K562 (cell line): ENCODE measurements around the gene CHCHD1. TPM values are rescaled to one million over a fixed set of nuclear protein-coding genes. Genes with fewer than 3 reads are reported as not detected.
A peak's percentile ranks its signal among the peaks of the same experiment; 100 is the strongest.

Source experiments
- ATAC-seq: fragments of 200-7000 bp; cut with Tn5 transposase; 3 replicates; pipeline ENCODE4 v1.9.1; 2020; ENCODE audit warnings: moderate library complexity
- BruUV-seq: library from RNA; stranded (reverse); fragments of 400-500 nt; replicated peaks from 2 replicates; lab custom pipeline; 2021; lab: Mats Ljungman, UMichigan
- CTCF ChIA-PET: fragments of 300-600 bp; formaldehyde crosslinking; extraction: SDS; loops from one replicate; lab custom pipeline; 2021; ENCODE audit warnings: low intra/inter-chr PET ratio; lab: Yijun Ruan, JAX
- POLR2A ChIA-PET: fragments of 300-600, 350-650 bp; sonication (Branson Sonifier 250); formaldehyde crosslinking; extraction: SDS; loops from one replicate; lab custom pipeline; 2021; ENCODE audit warnings: antibody characterized with exemption, inconsistent platforms; lab: Yijun Ruan, JAX
- DNase-seq, 4 experiments: peaks; one replicate each; pipeline versions ENCODE4 v3.0.0 to v3.0.0-alpha.2; 2011 to 2018; ENCODE audit warnings: low spot score in 3 of 4, mixed read lengths in 3 of 4; ENCODE audit errors: extremely low read depth in 1 of 4
- FAIRE-seq: peaks from 2 replicates; lab custom pipeline; 2011; peaks lifted over from hg19 to GRCh38; lab: Jason Lieb, UNC
- H2AFZ ChIP-seq: 2 replicates; pipeline ENCODE4 v1.6.0; 2011; ENCODE audit warnings: low read depth, low read length, control low read depth, inconsistent platforms
- H3K27ac ChIP-seq: fragments of 200-600 bp; 3 replicates; pipeline ENCODE4 v1.8.0; 2011; ENCODE audit warnings: low read depth, mild to moderate bottlenecking, control low read depth, inconsistent platforms, low read length, moderate library complexity, mixed read lengths; ENCODE audit errors: extremely low read depth
- H3K27me3 ChIP-seq, 2 experiments: fragments of 300-600 bp in 1 of 2; 2 replicates in 1 of 2; 3 replicates in 1 of 2; pipeline versions ENCODE4 v1.6.0 to v1.8.0; 2011; ENCODE audit warnings: inconsistent platforms in 2 of 2, low read length in 2 of 2, mild to moderate bottlenecking in 1 of 2, mixed read lengths in 1 of 2, moderate library complexity in 1 of 2; ENCODE audit not compliant: control insufficient read depth in 2 of 2, insufficient read depth in 2 of 2
- H3K36me3 ChIP-seq: fragments of 300-600 bp; 3 replicates; pipeline ENCODE4 v1.8.0; 2011; ENCODE audit warnings: mild to moderate bottlenecking, low read length, inconsistent platforms; ENCODE audit not compliant: control insufficient read depth, insufficient read depth
- H3K4me1 ChIP-seq, 2 experiments: fragments of 200-600 bp in 1 of 2; replicated peaks in 1 of 2; 2 replicates in 1 of 2; 3 replicates in 1 of 2; pipeline versions ENCODE4 v1.5.1 to v1.8.0; 2011; ENCODE audit warnings: inconsistent platforms in 2 of 2, low read length in 2 of 2, mild to moderate bottlenecking in 1 of 2, mixed read lengths in 1 of 2, moderate library complexity in 1 of 2; ENCODE audit not compliant: control insufficient read depth in 2 of 2, insufficient read depth in 2 of 2
- H3K4me2 ChIP-seq: 2 replicates; pipeline ENCODE4 v1.6.1; 2011; ENCODE audit warnings: low read length, control low read depth, inconsistent platforms, mixed read lengths; ENCODE audit not compliant: insufficient read depth
- H3K4me3 ChIP-seq: fragments of 200-600 bp; sonication (generic), shearing (Covaris generic); 2 replicates; pipeline ENCODE4 v1.5.1; 2016; ENCODE audit warnings: control low read depth, inconsistent platforms
- H3K79me2 ChIP-seq: fragments of 200-600 bp; 3 replicates; pipeline ENCODE4 v1.8.0; 2011; ENCODE audit warnings: low read length, inconsistent platforms; ENCODE audit not compliant: control insufficient read depth, insufficient read depth
- H3K9ac ChIP-seq, 2 experiments: 2 replicates each; pipeline versions ENCODE4 v1.6.0 to v1.6.1; 2011; ENCODE audit warnings: low read depth in 2 of 2, low read length in 2 of 2, control low read depth in 1 of 2, inconsistent platforms in 1 of 2, mild to moderate bottlenecking in 1 of 2, mixed read lengths in 1 of 2; ENCODE audit not compliant: insufficient read depth in 1 of 2
- H3K9me1 ChIP-seq: one replicate; pipeline ENCODE4 v1.6.0; 2011; ENCODE audit warnings: inconsistent platforms, mild to moderate bottlenecking, low read length, moderate library complexity; ENCODE audit not compliant: control insufficient read depth, insufficient read depth
- H3K9me3 ChIP-seq: replicated peaks from 2 replicates; pipeline ENCODE4 v1.5.1; 2011; ENCODE audit warnings: low read depth, low read length, inconsistent platforms; ENCODE audit not compliant: control insufficient read depth, insufficient read depth
- H4K20me1 ChIP-seq: replicated peaks from 2 replicates; pipeline ENCODE4 v1.6.1; 2011; ENCODE audit warnings: low read length, inconsistent platforms, mixed read lengths; ENCODE audit not compliant: control insufficient read depth, insufficient read depth
- DIDO1 ChIP-seq: fragments of 450-650 bp; IDR thresholded peaks from 2 replicates; pipeline ENCODE4 v1.6.1; 2016; ENCODE audit warnings: low read depth, missing biosample characterization, missing genetic modification characterization
- HIVEP1 ChIP-seq: fragments of 250-450 bp; sonication (Bioruptor Pico); IDR thresholded peaks from 2 replicates; pipeline ENCODE4 v1.4.0; 2020; ENCODE audit warnings: mild to moderate bottlenecking
- JUN ChIP-seq, 2 experiments: sonication (generic) in 1 of 2; formaldehyde crosslinking in 1 of 2; IDR thresholded peaks; 2 replicates each; pipeline versions ENCODE4 v1.6.1 to v1.8.0; 2012 to 2022; ENCODE audit warnings: borderline replicate concordance in 2 of 2, mild to moderate bottlenecking in 2 of 2, improper control_type of control experiment in 1 of 2, low read depth in 1 of 2, low read length in 1 of 2, missing genetic modification reagents in 1 of 2
- POLR2G ChIP-seq: fragments of 200-400 bp; formaldehyde crosslinking; IDR thresholded peaks from 2 replicates; pipeline ENCODE4 v1.6.1; 2017; ENCODE audit warnings: low read depth, mild to moderate bottlenecking, antibody characterized with exemption, low read length, moderate library complexity
- WGBS: fragments of 100-300 bp; shearing (Covaris generic); methylation state at CpG from one replicate; pipeline ENCODE4 v1.1.6; 2016; ENCODE audit warnings: low coverage, mixed read lengths; ENCODE audit not compliant: insufficient coverage; ENCODE audit errors: missing lambda C conversion rate; 5-methylcytosine and 5-hydroxymethylcytosine counted together
- in situ Hi-C: fragments of 300-500 bp; cut with MboI; formaldehyde crosslinking; loops from 4 replicates; pipeline ENCODE4 v1.15.0; 2018; ENCODE audit warnings: inconsistent platforms, mixed read lengths
- intact Hi-C: fragments of 100-400 bp; cut with micrococcal nuclease; formaldehyde crosslinking; loops from 2 replicates; pipeline ENCODE4 v1.14.2; 2022
- polyA plus RNA-seq, 8 experiments: library from polyadenylated mRNA; depleted of rRNA in 4 of 8; stranded (reverse) in 5 of 8; unstranded in 3 of 8; fragments of >200 nt; fragmentation: Nextera tagmentation in 2 of 8; fragmentation: Illumina TruSeq in 1 of 8; extraction: Ambion mirVana in 2 of 8; extraction: Trizol in 1 of 8; gene quantifications; 2 replicates each; pipeline versions ENCODE4 v1.2.1 to v1.2.3, GENCODE V29; 2011 to 2014; ENCODE audit warnings: inconsistent platforms in 1 of 8, missing spikeins in 1 of 8
- total RNA-seq, 7 experiments: library from RNA; depleted of rRNA in 6 of 7; stranded (reverse); fragments of >200 nt in 6 of 7; fragmentation: Illumina TruSeq in 2 of 7; extraction: Trizol in 2 of 7; gene quantifications; 2 replicates each; pipeline versions ENCODE4 v1.2.1 to v1.2.3, GENCODE V29; 2011 to 2021; ENCODE audit warnings: low replicate concordance in 1 of 7
- TF ChIP-seq, protein P1 (sequence below): IDR thresholded peaks from 3 replicates; pipeline ENCODE4 v1.6.1; 2011; ENCODE audit warnings: borderline replicate concordance, mild to moderate bottlenecking, moderate library complexity; ENCODE audit not compliant: insufficient read length; ENCODE audit errors: extremely low read depth

Gene CHCHD1
- total and polyA plus RNA-seq, 9 of the 15 experiments (the other 6 are each of a cell fraction or from before 2014, with no cell fraction given): 52.9 to 126 (median 83.4) TPM

DNA sequence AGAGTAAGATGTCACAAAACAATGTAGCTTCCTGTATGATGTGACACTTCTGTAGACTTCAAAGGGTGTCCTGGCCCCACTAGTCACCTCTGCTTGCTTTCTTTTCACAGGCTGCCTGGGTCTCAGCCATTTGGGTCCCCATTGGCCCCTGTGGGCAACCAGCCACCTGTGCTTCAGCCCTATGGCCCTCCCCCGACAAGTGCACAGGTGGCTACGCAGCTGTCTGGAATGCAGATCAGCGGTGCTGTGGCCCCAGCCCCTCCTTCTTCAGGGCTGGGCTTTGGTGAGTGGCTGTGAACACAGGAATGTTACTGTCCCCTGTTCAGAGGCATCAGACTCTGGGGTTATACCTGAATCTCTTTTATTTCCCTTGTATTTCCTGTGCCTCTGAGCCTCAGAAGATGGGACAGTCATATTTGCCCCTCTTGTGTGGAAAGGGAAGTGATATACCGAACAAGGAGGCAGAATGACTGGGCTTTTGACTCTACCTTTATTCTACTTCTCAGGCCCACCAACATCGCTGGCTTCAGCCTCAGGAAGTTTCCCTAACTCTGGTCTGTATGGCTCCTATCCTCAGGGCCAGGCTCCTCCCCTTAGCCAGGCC lies 22.2 kb upstream of the CHCHD1 start:
- TF ChIP-seq POLR2G (0 out of 2 replicates have a peak, but pooled peaks have one; percentile 20), DIDO1 (no peak), HIVEP1 (CRISPR knock-in tag) (no peak), JUN (IDR thresholded peaks at IDR 0.05; ENCODE audit: borderline replicate concordance, low read depth, low read length) (no peak), JUN (CRISPR knock-in tag; IDR thresholded peaks at IDR 0.05; ENCODE audit: borderline replicate concordance) (no peak)
- TF ChIP-seq, protein P1, sequence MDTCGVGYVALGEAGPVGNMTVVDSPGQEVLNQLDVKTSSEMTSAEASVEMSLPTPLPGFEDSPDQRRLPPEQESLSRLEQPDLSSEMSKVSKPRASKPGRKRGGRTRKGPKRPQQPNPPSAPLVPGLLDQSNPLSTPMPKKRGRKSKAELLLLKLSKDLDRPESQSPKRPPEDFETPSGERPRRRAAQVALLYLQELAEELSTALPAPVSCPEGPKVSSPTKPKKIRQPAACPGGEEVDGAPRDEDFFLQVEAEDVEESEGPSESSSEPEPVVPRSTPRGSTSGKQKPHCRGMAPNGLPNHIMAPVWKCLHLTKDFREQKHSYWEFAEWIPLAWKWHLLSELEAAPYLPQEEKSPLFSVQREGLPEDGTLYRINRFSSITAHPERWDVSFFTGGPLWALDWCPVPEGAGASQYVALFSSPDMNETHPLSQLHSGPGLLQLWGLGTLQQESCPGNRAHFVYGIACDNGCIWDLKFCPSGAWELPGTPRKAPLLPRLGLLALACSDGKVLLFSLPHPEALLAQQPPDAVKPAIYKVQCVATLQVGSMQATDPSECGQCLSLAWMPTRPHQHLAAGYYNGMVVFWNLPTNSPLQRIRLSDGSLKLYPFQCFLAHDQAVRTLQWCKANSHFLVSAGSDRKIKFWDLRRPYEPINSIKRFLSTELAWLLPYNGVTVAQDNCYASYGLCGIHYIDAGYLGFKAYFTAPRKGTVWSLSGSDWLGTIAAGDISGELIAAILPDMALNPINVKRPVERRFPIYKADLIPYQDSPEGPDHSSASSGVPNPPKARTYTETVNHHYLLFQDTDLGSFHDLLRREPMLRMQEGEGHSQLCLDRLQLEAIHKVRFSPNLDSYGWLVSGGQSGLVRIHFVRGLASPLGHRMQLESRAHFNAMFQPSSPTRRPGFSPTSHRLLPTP: no peak
- 81% methylated on average over 5 of the region's 5 CpGs for WGBS

More for the DNA sequence above, 22.2 kb upstream of the CHCHD1 start:
- H3K4me1 ChIP-seq: peaks cover 5 to 8% of the 10 kb centered on the region in 2 experiments; a peak in 4 of 5 replicates
- peaks cover 2% of the 10 kb centered on the region for H3K9me1 ChIP-seq
- H3K4me3 ChIP-seq: no peak overlapping the region
- H3K36me3 ChIP-seq: peaks cover 76% of the 10 kb centered on the region
- H3K27me3 ChIP-seq: no peaks in the 10 kb centered on the region
- DNase-seq: no peak
- H3K9ac ChIP-seq: peak overlapping the region in 1 of 2 experiments; percentile 65; a peak in 1 of 4 replicates
- ChIA-PET CTCF (interaction anchor here (0.6 kb wide), 1 partner anchor 884 kb away, joined by 3 read pairs; no protein-coding TSS in a partner anchor), POLR2A (interaction anchor here (0.6 to 9.9 kb wide), 5 partner anchors 10 to 209 kb away, joined by 3 to 137 read pairs (median 4); partner anchors contain the start of gene SEC24C)
- no peak overlapping the region for H3K27ac ChIP-seq
- peaks cover 13% of the 10 kb centered on the region for H3K79me2 ChIP-seq
- H2AFZ ChIP-seq: no peak overlapping the region
- H3K9me3 ChIP-seq: no peaks in the 10 kb centered on the region
- no peak overlapping the region for H3K4me2 ChIP-seq
- FAIRE-seq: no peak
- intact Hi-C loops (no loop called here), in situ Hi-C loops (no loop called here)
- no TSS peak for BruUV-seq
- ATAC-seq: no peak
- H4K20me1 ChIP-seq: no peaks in the 10 kb centered on the region
